MCF 10A (cell line): ENCODE results near the gene DKKL1. TPM values are rescaled to one million over a fixed set of nuclear protein-coding genes. Genes with fewer than 3 reads are reported as not detected.

ENCODE experiments used
- BruUV-seq: library from RNA; stranded (reverse); fragments of 400-500 nt; replicated peaks from 2 replicates; lab custom pipeline; 2021; lab: Mats Ljungman, UMichigan
- CTCF ChIA-PET: fragments of 300-600 bp; sonication (Branson Sonifier 250); formaldehyde crosslinking; extraction: SDS; loops from one replicate; lab custom pipeline; 2021; ENCODE audit warnings: antibody characterized with exemption, inconsistent platforms; lab: Yijun Ruan, JAX
- POLR2A ChIA-PET: fragments of 300-600, 350-650 bp; sonication (Branson Sonifier 250); formaldehyde crosslinking; extraction: SDS; loops from one replicate; lab custom pipeline; 2020; ENCODE audit warnings: antibody characterized with exemption, inconsistent platforms; lab: Yijun Ruan, JAX
- DNase-seq: peaks from one replicate; pipeline ENCODE4 v3.0.0-alpha.2; 2018; ENCODE audit not compliant: unreplicated experiment
- H3K27ac Mint-ChIP-seq: one replicate; pipeline ENCODE4 v1.8.0; 2022; ENCODE audit warnings: mild to moderate bottlenecking, low read depth, mixed read lengths; ENCODE audit not compliant: unreplicated experiment
- H3K27me3 Mint-ChIP-seq: one replicate; pipeline ENCODE4 v1.8.0; 2022; ENCODE audit warnings: mixed read lengths; ENCODE audit not compliant: insufficient read depth, unreplicated experiment
- H3K36me3 Mint-ChIP-seq: one replicate; pipeline ENCODE4 v1.8.0; 2022; ENCODE audit warnings: mild to moderate bottlenecking, moderate library complexity, mixed read lengths; ENCODE audit not compliant: insufficient read depth, unreplicated experiment
- H3K4me1 Mint-ChIP-seq: one replicate; pipeline ENCODE4 v1.8.0; 2022; ENCODE audit warnings: mixed read lengths; ENCODE audit not compliant: insufficient read depth, unreplicated experiment
- H3K4me3 Mint-ChIP-seq: one replicate; pipeline ENCODE4 v1.8.0; 2022; ENCODE audit warnings: mild to moderate bottlenecking, moderate library complexity, mixed read lengths; ENCODE audit not compliant: unreplicated experiment
- H3K9me3 Mint-ChIP-seq: one replicate; pipeline ENCODE4 v1.8.0; 2022; ENCODE audit warnings: mixed read lengths; ENCODE audit not compliant: unreplicated experiment
- CTCF ChIP-seq: fragments of 200-600 bp; IDR thresholded peaks from one replicate; pipeline ENCODE4 v1.8.0; 2022; ENCODE audit warnings: antibody characterized with exemption, mild to moderate bottlenecking; ENCODE audit not compliant: unreplicated experiment
- intact Hi-C: fragments of 100-400 bp; cut with micrococcal nuclease; formaldehyde crosslinking; loops from 2 replicates; pipeline ENCODE4 v1.14.1; 2022
- total RNA-seq: library from RNA; stranded (reverse); gene quantifications from 2 replicates; pipeline ENCODE4 v1.2.3, GENCODE V29; 2022

DKKL1 gene
- total RNA-seq, 1 experiment from 2014 or later: not detected

GRCh38 chr19:49340865-49341718, 22.6 kb upstream of the DKKL1 start:
- Mint-ChIP-seq H3K9me3 (no peaks in the 10 kb centered on the region), H3K27ac (no peak overlapping the region), H3K4me3 (no peak overlapping the region), H3K36me3 (no peaks in the 10 kb centered on the region), H3K27me3 (no peaks in the 10 kb centered on the region), H3K4me1 (peaks cover 6% of the 10 kb centered on the region)
- no peak for TF ChIP-seq CTCF
- intact Hi-C loops: no loop called here
- ChIA-PET POLR2A (no interaction called here), CTCF (interaction anchor here (0.6 kb wide), 1 partner anchor 19 kb away, joined by 3 read pairs; no protein-coding TSS in a partner anchor)
- BruUV-seq: no TSS peak
- no peak for DNase-seq

GRCh38 chr19:49342291-49342721, 21.4 kb upstream of the DKKL1 start:
- DNase-seq: no peak
- TF ChIP-seq CTCF: no peak
- Mint-ChIP-seq H3K36me3 (no peaks in the 10 kb centered on the region), H3K9me3 (no peaks in the 10 kb centered on the region), H3K4me3 (no peak overlapping the region), H3K4me1 (peaks cover 6% of the 10 kb centered on the region), H3K27ac (no peak overlapping the region), H3K27me3 (no peaks in the 10 kb centered on the region)
- CTCF ChIA-PET: no interaction called here
- BruUV-seq: no TSS peak
- POLR2A ChIA-PET: no interaction called here
- intact Hi-C loops: no loop called here

GRCh38 chr19:49343123-49343522, 20.6 kb upstream of the DKKL1 start:
- BruUV-seq: no TSS peak
- no peaks in the 10 kb centered on the region for H3K9me3 Mint-ChIP-seq
- no peaks in the 10 kb centered on the region for H3K36me3 Mint-ChIP-seq
- TF ChIP-seq CTCF: no peak
- H3K27ac Mint-ChIP-seq: no peak overlapping the region
- ChIA-PET CTCF (interaction anchor here (0.9 kb wide), 1 partner anchor 75 kb away, joined by 3 read pairs; no protein-coding TSS in a partner anchor), POLR2A (no interaction called here)
- no peaks in the 10 kb centered on the region for H3K27me3 Mint-ChIP-seq
- H3K4me1 Mint-ChIP-seq: peaks cover 6% of the 10 kb centered on the region
- no peak for DNase-seq
- intact Hi-C loops: no loop called here
- no peak overlapping the region for H3K4me3 Mint-ChIP-seq
